Stimulated activated CD4-positive, alpha-beta T cell treated with anti-CD3 and anti-CD28 coated beads, Interleukin-2, amount 100 ng/mL, for 48 hours (primary cell): ENCODE measurements around the gene WDR13.
"Not testable (repeated sequence)": the region's sequence is repeated elsewhere in the genome, so short reads cannot be mapped to it uniquely, and the experiment has no call there.

ENCODE experiments used
- DNase-seq, 2 donors: peaks; one replicate each; pipeline ENCODE4 v3.0.0-alpha.2; 2020

Gene WDR13

GRCh38 chrX:48598614-48599013 is 1.3 kb downstream of the WDR13 start:
- no peak for DNase-seq

DNA sequence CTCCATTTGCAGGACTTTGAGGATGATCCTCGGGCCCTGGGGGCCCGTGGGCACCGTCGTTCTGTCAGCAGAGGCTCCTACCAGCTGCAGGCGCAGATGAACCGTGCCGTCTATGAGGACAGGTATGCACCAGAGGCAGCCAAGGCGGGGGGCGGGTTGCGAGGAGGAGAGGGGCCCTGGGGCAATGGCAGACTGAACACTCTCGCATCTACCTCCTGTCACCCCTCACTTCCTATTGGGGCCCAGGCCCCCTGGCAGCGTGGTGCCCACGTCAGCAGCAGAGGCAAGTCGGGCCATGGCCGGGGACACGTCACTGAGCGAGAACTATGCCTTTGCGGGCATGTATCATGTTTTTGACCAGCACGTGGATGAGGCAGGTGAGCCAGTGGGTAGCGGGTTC is 2.0 kb downstream of the WDR13 start:
- no peak for DNase-seq

GRCh38 chrX:48600226-48600625 is 2.9 kb downstream of the WDR13 start:
- DNase-seq: no peak

GRCh38 chrX:48601741-48602394 is 4.6 kb downstream of the WDR13 start:
- no peak for DNase-seq

GRCh38 chrX:48604701-48605100 is 7.4 kb downstream of the WDR13 start:
- no peak for DNase-seq

GRCh38 chrX:48606091-48606490 is 8.8 kb downstream of the WDR13 start:
- DNase-seq: no peak

- DNase-seq: no peak
Observed at GRCh38 chrX:48611703-48612102, 14.4 kb downstream of the WDR13 start.

DNA sequence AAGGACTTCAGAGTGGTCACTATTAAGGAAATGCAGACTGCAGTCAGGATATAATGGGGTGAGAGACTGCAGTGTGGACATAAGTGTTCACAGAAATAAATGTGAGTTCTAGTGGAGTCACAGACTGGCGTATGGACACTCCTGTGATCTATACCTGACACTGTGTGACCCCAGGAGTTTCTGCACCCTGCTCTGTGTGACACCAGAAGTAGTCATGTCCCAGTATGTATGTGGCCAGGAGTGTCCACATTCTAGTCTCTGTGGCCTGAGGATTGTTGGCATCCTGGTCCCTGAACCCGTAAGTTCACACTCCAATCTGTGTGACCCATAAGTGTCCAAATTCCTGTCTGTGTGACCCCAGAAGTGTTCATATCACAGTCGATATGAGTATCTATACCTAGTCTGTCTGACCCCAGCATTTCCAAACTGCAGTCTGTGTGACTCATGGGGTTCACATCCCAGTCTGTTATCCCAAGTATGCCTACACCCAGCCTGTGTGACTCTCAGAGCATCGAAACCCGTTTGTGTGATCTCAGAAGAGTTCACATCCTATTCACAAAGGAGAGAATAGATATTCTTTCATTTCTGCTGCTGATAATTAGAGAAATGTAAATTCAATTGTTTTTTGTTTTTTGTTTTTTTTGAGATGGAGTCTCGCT is 16.3 kb downstream of the WDR13 start:
- no peak for DNase-seq

DNA sequence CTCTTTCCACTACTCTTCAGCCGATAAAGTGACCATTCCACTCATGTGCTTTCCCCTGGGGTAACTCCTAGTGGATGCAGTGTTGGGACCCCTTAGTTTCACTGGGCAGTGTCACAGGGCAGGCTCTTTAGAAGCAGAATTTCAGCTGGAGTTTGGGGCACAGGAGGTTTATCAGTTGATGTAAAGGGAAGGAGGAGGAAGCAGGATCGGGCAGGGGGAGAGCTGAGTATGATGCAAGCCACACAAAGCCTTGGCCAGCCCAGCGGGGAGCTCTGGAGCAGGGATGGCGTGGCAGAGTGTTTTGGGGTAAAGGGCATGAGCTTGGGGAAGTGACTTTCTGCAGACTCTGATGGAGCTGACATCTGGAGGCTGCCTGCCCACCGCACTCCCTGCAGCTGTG is 19.3 kb downstream of the WDR13 start:
- DNase-seq: no peak

DNA sequence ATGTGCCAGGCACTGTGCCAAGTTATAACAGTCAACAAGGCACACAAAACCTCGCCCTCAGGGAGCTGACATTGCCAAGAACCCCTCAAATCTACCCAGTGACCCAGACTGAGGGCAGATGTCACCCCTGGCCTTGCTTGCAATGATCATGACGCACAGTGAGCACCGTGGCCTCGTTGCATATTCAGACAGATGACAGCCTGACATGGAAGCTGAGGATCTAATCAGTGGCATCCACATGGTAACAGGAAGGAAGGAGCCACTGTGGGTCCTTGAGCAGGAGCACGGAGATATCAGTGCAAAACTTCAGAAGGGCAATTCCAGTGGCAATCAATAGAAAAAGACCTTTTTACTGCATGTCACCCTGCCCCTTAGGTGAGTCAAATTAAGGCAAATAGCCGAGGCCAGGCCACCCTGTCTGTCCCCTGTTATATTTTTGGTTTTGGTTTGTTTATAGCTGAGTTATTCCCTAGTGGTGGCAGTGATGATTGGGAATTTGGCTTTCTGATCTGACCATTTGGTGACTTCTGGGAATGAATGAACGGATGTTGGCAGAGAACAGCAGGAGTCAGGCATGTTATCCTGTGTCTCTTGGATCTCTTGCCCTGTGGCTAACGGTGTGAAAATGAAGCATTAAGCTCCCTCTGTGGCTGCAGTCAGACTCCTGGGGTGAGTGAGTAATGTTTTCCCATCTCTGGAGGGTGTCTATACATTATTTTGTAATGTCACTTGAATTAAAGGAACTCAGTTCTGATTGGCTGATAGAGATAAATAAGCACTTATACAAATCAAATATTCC is 20.4 kb downstream of the WDR13 start:
- DNase-seq: no peak

DNA sequence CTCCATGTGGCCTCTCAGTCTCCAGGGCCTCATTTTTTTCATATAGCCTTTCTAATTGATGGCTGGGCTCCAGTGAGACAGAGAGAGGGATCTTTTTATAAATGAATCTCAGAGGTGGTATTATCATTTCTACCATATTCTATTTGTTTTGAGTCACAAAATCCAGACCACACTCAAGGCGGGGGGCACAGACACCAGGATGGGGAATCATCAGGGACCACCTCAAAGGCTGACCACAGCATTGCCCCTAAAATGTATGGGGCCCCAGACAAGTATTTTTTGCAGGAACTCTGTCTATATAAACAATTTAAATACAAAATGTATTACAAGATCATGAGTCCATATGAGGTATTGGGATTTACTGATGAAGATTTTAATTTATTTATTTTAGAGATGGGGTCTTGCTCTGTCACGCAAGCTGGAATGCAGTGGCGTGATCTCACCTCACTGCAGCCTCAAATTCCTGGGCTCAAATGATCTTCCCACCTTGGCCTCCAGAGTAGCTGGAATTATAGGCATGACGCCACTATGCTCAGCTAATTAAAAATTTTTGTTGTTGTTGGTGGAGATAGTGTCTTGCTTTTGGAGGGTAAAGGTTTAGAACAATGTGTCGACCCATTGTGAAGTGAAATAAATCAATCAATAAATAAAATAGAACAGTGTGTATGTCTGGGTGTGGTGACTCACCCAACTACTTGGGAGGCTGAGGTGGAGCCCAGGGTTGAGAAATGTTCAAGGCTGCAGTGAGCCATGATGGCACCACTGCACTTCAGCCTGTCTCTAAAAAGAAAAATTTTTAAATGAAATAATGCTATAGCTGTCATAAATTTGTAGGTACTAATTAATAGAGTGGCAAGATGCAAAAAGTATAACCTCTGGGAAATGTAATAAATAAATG is 29.4 kb downstream of the WDR13 start:
- DNase-seq: no peak

DNA sequence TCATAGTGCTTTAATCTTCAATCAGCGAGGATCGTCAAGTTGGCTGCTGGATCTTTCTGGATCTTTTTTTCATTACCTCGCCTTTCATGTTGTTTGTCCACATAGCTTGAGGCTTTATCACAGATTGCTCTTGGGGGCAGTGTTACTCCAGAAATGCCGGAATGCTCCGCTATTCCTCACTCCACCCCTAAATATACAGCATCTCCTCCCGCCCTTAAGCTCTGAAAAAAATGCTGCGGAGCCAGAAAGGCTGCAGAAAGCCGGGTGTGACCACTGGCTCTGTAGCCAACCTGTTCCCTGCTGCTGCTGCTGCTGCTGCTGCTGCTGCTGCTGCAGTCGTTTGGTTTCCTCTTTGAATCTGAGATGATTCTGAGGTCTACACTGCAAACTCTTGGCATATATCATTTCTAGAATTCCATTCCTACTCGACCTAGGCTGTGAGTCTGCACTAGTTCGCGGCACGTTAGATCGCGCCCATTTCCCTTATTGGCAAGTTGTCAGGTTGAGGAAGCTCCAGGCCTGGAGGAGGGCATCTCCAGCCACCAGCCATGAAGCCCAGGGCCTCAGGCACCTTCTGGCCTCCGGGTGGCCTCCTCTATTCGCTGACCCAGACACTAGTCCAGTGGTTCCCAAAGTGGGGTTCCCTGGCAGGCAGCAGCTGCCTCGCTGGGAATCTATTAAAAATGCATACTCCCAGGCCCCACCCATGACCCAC is 34.2 kb downstream of the WDR13 start:
- peak; percentile 27 to 40 for DNase-seq

- DNase-seq: no peak
Observed at GRCh38 chrX:48632207-48632606, 34.9 kb downstream of the WDR13 start.

- no peak for DNase-seq
Observed at GRCh38 chrX:48636301-48636700, 39.0 kb downstream of the WDR13 start.

DNA sequence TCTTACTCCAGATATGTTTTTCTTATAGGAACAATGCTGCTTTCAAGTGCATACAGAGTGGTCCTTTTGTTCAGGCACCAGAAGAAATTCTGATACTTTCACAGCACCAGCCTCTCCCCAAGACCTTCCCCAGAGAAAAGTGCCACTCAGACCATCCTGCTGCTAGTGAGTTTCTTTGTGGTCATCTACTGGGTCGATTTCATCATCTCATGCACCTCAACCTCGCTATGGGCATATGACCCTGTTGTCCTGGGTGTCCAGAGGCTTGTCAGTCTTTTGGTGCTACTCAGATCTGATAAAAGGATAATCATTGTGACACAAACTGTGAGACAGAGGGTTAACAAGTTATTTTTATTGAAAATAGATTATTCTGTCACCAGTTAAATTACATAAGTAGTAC is 39.5 kb downstream of the WDR13 start:
- no peak for DNase-seq

DNA sequence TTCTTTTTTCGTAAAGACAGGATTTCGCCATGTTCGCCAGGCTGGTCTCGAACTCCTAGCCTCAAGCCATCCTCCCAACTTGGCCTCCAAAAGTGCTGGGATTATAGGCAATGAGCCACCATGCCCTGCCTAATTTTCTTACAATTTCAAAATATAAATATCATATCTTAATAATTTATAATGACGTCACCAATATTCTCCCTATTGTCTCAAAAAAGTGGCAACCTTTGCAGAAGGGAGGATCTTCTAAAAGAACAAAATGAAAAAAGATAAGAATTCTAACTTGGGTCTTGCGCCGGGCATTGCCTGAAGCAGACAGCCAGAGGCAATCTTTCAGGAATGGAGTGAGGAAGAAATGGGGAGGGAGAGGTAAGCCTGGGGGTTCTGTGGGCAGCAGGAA is 48.4 kb downstream of the WDR13 start:
- no peak for DNase-seq

DNA sequence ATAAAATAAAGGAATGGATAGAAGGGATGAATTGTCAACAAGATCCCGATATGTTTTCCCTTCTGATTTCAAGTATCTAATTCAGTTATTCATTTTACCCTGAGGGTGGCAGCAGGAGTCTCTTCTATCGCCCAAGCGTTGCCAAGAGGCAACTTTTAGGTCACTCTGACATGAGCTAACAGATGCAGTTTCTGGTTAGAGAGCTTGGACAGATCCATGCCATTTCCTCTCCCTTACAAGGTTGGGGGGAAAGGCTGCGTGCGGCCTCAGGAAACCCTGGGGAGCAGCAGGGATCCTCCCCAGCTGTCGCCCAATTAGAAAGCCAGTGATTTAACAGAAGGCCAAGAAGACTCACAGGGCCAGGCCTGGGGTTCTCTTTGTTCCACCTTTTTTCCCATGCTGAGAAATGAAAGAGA is 51.1 kb downstream of the WDR13 start:
- no peak for DNase-seq

- DNase-seq: no peak
Observed at GRCh38 chrX:48649102-48649501, 51.8 kb downstream of the WDR13 start.

- not testable (repeated sequence) for DNase-seq
Observed at GRCh38 chrX:48652055-48652579, 54.8 kb downstream of the WDR13 start.

- DNase-seq: not testable (repeated sequence)
Observed at GRCh38 chrX:48654746-48655145, 57.5 kb downstream of the WDR13 start.
